Skin epidermis (tissue), 12 donors: Measurements from ENCODE around the gene IFNL2.
"Not testable (repeated sequence)": the region's sequence is repeated elsewhere in the genome, so short reads cannot be mapped to it uniquely, and the experiment has no call there.

Experiments
- H3K27ac ChIP-seq, 21 experiments: fragments of 200-600 bp; sonication (generic) in 11 of 21; one replicate each; pipeline ENCODE4 v1.5.0; 2020; ENCODE audit warnings: mild to moderate bottlenecking in 3 of 21, inconsistent platforms in 2 of 21, moderate library complexity in 2 of 21
- H3K4me3 ChIP-seq, 7 experiments: fragments of 200-600 bp; sonication (generic) in 2 of 7; one replicate each; pipeline ENCODE4 v1.5.0; 2020; ENCODE audit warnings: inconsistent platforms in 2 of 7, mild to moderate bottlenecking in 2 of 7, moderate library complexity in 1 of 7

Gene IFNL2

DNA sequence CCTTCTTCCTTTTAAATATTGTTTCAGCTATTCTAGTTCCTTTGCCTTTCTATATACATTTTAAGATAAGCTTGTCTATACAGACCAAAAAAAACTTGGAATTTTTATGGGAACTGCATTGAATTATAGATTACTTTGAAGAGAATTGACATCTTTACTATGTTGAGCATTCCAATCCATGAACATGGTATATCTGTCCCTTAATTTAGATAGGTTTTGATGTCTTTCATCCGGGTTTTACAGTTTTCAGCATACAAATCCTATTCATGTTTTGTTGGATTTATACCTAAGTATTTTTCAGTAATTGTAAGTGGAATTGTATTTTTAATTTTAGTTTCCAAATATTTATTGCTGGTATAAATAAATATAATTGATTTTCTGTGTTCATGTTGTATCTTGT lies 15.8 kb downstream of the IFNL2 start:
- H3K27ac ChIP-seq: no peak overlapping the region
- no peak overlapping the region for H3K4me3 ChIP-seq

GRCh38 chr19:39293394-39293793 lies 25.2 kb downstream of the IFNL2 start:
- H3K4me3 ChIP-seq: no peak overlapping the region

GRCh38 chr19:39296055-39296645 lies 28.0 kb downstream of the IFNL2 start, which contains the start of gene IFNL1:
TSS of gene IFNL1 (plus strand) at chr19:39296407. CDS start at chr19:39296422, 15 bp downstream.
- Histone ChIP-seq H3K27ac (no peak within 1 kb of the TSS), H3K4me3 (no peak within 1 kb of the TSS)

More at GRCh38 chr19:39293394-39293793, 25.2 kb downstream of the IFNL2 start:
- H3K27ac ChIP-seq: no peak overlapping the region

- H3K4me3 ChIP-seq: no peak overlapping the region
- no peak overlapping the region for H3K27ac ChIP-seq
Measured at GRCh38 chr19:39296906-39297305, 28.7 kb downstream of the IFNL2 start.

DNA sequence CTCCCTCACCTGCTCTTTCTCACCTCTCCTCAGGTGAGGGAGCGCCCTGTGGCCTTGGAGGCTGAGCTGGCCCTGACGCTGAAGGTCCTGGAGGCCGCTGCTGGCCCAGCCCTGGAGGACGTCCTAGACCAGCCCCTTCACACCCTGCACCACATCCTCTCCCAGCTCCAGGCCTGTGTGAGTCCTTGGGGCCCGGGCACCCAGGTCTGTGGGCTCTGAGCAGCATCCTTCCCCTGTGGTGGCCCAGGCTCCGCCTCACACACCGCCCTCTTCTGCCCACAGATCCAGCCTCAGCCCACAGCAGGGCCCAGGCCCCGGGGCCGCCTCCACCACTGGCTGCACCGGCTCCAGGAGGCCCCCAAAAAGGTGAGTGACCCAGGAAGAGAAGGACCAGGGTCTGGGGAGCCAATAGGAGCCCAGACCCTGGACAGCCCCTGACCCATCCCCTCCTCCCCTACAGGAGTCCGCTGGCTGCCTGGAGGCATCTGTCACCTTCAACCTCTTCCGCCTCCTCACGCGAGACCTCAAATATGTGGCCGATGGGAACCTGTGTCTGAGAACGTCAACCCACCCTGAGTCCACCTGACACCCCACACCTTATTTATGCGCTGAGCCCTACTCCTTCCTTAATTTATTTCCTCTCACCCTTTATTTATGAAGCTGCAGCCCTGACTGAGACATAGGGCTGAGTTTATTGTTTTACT lies 29.9 kb downstream of the IFNL2 start:
- no peak overlapping the region for H3K4me3 ChIP-seq
- peak overlapping the region in 5 of 21 experiments; percentile 22 to 67 (median 25) for H3K27ac ChIP-seq

- H3K4me3 ChIP-seq: no peak overlapping the region
- H3K27ac ChIP-seq: peak overlapping the region in 1 of 21 experiments; percentile 35
Measured at GRCh38 chr19:39299404-39299803, 31.2 kb downstream of the IFNL2 start.

- Histone ChIP-seq H3K4me3 (no peak overlapping the region), H3K27ac (peak overlapping the region in 1 of 21 experiments; percentile 35)
Measured at GRCh38 chr19:39299832-39300231, 31.6 kb downstream of the IFNL2 start.

- no peak overlapping the region for H3K27ac ChIP-seq
- no peak overlapping the region for H3K4me3 ChIP-seq
Measured at GRCh38 chr19:39301021-39301420, 32.8 kb downstream of the IFNL2 start.

GRCh38 chr19:39301562-39301961 lies 33.4 kb downstream of the IFNL2 start:
- Histone ChIP-seq H3K4me3 (no peak overlapping the region), H3K27ac (no peak overlapping the region)

DNA sequence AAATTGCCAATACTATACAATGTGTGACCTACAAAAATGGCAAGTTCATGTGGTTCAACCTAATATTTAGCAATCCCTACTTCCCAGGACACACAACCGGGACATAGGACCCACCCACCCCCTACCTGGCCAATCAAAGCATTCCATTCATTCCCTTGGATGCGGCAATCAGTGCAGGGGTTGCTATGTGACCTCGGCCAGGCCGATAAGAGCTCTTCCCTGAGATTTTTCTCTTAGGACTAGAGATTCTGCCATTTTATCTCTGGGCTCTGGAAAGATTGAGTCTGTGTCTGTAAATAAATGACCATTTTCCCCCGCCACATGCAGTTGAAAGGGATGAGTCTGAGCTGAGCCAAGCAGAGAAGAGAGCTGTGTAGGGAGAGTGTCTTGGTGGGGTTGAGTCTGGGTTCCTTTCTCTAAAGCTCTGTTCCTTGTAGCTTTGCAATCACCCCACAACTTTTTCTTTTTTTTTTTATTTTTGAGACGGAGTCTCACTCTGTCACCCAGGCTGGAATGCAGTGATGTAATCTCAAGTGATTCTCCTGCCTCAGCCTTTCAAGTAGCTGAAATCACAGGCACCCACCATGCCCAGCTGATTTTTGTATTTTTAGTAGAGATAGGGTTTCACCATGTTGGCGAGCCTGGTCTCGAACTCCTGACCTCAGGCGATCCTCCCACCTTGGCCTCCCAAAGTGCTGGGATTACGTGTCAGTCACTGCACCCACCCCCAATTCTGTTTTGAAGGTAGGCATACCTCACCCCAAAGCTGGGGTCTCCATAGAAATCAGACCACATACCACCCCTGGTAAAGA lies 35.4 kb downstream of the IFNL2 start:
- Histone ChIP-seq H3K27ac (no peak overlapping the region), H3K4me3 (no peak overlapping the region)

- Histone ChIP-seq H3K27ac (no peak overlapping the region), H3K4me3 (no peak overlapping the region)
Measured at GRCh38 chr19:39304185-39304513, 36.0 kb downstream of the IFNL2 start.

- Histone ChIP-seq H3K27ac (no peak overlapping the region), H3K4me3 (no peak overlapping the region)
Measured at GRCh38 chr19:39304701-39305571, 36.7 kb downstream of the IFNL2 start.

GRCh38 chr19:39306075-39306474 lies 37.9 kb downstream of the IFNL2 start:
- no peak overlapping the region for H3K27ac ChIP-seq
- H3K4me3 ChIP-seq: no peak overlapping the region

- Histone ChIP-seq H3K27ac (no peak overlapping the region), H3K4me3 (peak overlapping the region in 1 of 7 experiments; percentile 12)
Measured at GRCh38 chr19:39307046-39307821, 39.0 kb downstream of the IFNL2 start.

GRCh38 chr19:39307822-39308530 lies 39.8 kb downstream of the IFNL2 start:
- peak overlapping the region in 1 of 7 experiments; percentile 12 for H3K4me3 ChIP-seq

DNA sequence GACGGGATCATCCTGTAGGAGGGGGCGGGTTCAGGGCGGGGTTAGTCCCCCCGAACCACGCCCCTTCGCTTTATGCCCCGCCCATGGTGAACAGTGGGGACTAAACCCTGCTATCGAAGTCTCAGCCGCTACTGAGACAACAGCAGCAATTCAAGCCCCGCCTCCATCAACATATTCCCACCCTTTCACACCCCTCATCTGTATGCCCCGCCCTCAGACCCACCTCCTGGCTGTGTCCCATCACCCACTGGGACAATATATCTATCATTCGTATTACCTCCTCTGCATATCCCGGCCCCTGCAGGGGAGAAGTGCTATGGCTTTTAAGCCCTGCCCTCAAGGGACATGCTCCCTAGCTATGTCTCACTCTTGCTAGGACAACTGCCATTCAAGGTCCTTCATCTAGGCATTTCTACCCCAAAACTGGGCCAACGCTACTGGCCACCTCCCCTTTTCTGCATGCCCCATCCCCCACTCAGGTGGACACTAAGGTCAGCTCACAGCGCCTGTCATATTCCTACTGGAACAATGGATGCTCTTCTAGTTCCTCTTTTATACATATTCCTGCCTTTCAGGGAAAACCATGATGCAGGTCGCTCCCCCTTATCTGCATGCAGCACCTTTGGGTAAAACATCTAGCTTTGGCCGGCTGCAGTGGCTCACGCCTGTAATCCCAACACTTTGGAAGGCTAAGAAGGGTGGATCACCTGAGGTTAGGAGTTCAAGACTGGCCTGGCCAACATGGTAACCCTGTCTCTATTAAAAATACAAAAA lies 40.5 kb downstream of the IFNL2 start:
- Histone ChIP-seq H3K4me3 (no peak overlapping the region), H3K27ac (no peak overlapping the region)

More at GRCh38 chr19:39307822-39308530, 39.8 kb downstream of the IFNL2 start:
- H3K27ac ChIP-seq: no peak overlapping the region

GRCh38 chr19:39309305-39309670 lies 41.1 kb downstream of the IFNL2 start:
- H3K4me3 ChIP-seq, H3K27ac ChIP-seq: not testable (repeated sequence)
